Endothelial cell of umbilical vein (primary cell): Measurements from ENCODE around the gene LRRC61. TPM values are rescaled to one million over a fixed set of nuclear protein-coding genes. Genes with fewer than 3 reads are reported as not detected.

Source experiments
- BruUV-seq: library from RNA; stranded (reverse); fragments of 400-500 nt; replicated peaks from 2 replicates; lab custom pipeline; 2021; lab: Mats Ljungman, UMichigan
- CTCF ChIA-PET: fragments of 300-600, 350-600 bp; sonication (Branson Sonifier 250); formaldehyde crosslinking; loops from one replicate; lab custom pipeline; 2021; ENCODE audit warnings: antibody characterized with exemption, inconsistent platforms; lab: Charles Lee
- POLR2A ChIA-PET: fragments of 300-600, 350-600 bp; sonication (Branson Sonifier 250); formaldehyde crosslinking; loops from one replicate; lab custom pipeline; 2021; ENCODE audit warnings: antibody characterized with exemption, inconsistent platforms; lab: Charles Lee
- DNase-seq: peaks from one replicate; pipeline ENCODE4 v3.0.0-alpha.2; 2011; ENCODE audit warnings: low read depth, low spot score
- FAIRE-seq: peaks from 2 replicates; lab custom pipeline; 2011; peaks lifted over from hg19 to GRCh38; lab: Jason Lieb, UNC
- H2AFZ ChIP-seq: 2 replicates; pipeline ENCODE4 v1.6.0; 2012; ENCODE audit warnings: low read depth, low read length, control low read depth, inconsistent platforms
- H3K27ac ChIP-seq: 2 replicates; pipeline ENCODE4 v1.5.1; 2011; ENCODE audit warnings: low read depth, mild to moderate bottlenecking, control low read depth, low read length, moderate library complexity; ENCODE audit not compliant: insufficient read depth
- H3K27me3 ChIP-seq, 2 experiments: 2 replicates each; pipeline versions ENCODE4 v1.6.0 to v1.6.1; 2011; ENCODE audit warnings: low read length in 2 of 2, mixed read lengths in 1 of 2; ENCODE audit not compliant: control insufficient read depth in 2 of 2, insufficient read depth in 2 of 2
- H3K36me3 ChIP-seq, 2 experiments: 2 replicates in 1 of 2; 3 replicates in 1 of 2; pipeline ENCODE4 v1.5.1; 2011; ENCODE audit warnings: low read length in 2 of 2, mild to moderate bottlenecking in 1 of 2, moderate library complexity in 1 of 2; ENCODE audit not compliant: control insufficient read depth in 2 of 2, insufficient read depth in 2 of 2; ENCODE audit errors: extremely low read depth in 1 of 2
- H3K4me1 ChIP-seq: 3 replicates; pipeline ENCODE4 v1.5.1; 2011; ENCODE audit warnings: mild to moderate bottlenecking, low read length; ENCODE audit not compliant: control insufficient read depth, insufficient read depth; ENCODE audit errors: extremely low read depth
- H3K4me2 ChIP-seq: 2 replicates; pipeline ENCODE4 v1.6.1; 2011; ENCODE audit warnings: low read length, control low read depth, mixed read lengths; ENCODE audit not compliant: insufficient read depth
- H3K4me3 ChIP-seq, 3 experiments: fragments of 200-600 bp in 1 of 3; sonication (generic), shearing (Covaris generic) in 1 of 3; replicated peaks in 1 of 3; 2 replicates each; pipeline ENCODE4 v1.5.1; 2011 to 2016; ENCODE audit warnings: control low read depth in 3 of 3, low read length in 3 of 3, mild to moderate bottlenecking in 2 of 3, inconsistent platforms in 1 of 3, low read depth in 1 of 3, moderate library complexity in 1 of 3; ENCODE audit not compliant: insufficient read depth in 1 of 3
- H3K79me2 ChIP-seq: 2 replicates; pipeline ENCODE4 v1.6.0; 2012; ENCODE audit warnings: low read length, inconsistent platforms; ENCODE audit not compliant: control insufficient read depth, insufficient read depth
- H3K9ac ChIP-seq: replicated peaks from 2 replicates; pipeline ENCODE3; 2011; ENCODE audit warnings: low read length, control low read depth; ENCODE audit not compliant: insufficient read depth; ENCODE audit errors: extremely low read depth
- H3K9me1 ChIP-seq: replicated peaks from 3 replicates; pipeline ENCODE4 v1.6.0; 2011; ENCODE audit warnings: mild to moderate bottlenecking, low read length; ENCODE audit not compliant: control insufficient read depth, insufficient read depth; ENCODE audit errors: extremely low read depth
- H3K9me3 ChIP-seq: replicated peaks from 2 replicates; pipeline ENCODE4 v1.5.1; 2012; ENCODE audit warnings: low read length, inconsistent platforms; ENCODE audit not compliant: control insufficient read depth, insufficient read depth
- H4K20me1 ChIP-seq: replicated peaks from 2 replicates; pipeline ENCODE3; 2011; ENCODE audit warnings: mild to moderate bottlenecking, low read length; ENCODE audit not compliant: control insufficient read depth, insufficient read depth; ENCODE audit errors: extremely low read depth
- CTCF ChIP-seq, 2 donors: IDR thresholded peaks; 1 replicate in 1 of 2; 2 replicates in 1 of 2; pipeline ENCODE4 v1.5.1; 2011; ENCODE audit warnings: low read length in 2 of 2, mild to moderate bottlenecking in 2 of 2, moderate library complexity in 2 of 2, control low read depth in 1 of 2, inconsistent platforms in 1 of 2, low read depth in 1 of 2; ENCODE audit not compliant: insufficient read depth in 1 of 2; ENCODE audit errors: extremely low read depth in 1 of 2
- EZH2 ChIP-seq: IDR thresholded peaks from 2 replicates; pipeline ENCODE4 v1.6.1; 2012; ENCODE audit warnings: borderline replicate concordance, low read depth, mild to moderate bottlenecking, moderate library complexity, low read length, inconsistent platforms; ENCODE audit not compliant: severe bottlenecking
- FOS ChIP-seq: IDR thresholded peaks from 2 replicates; pipeline ENCODE4 v1.6.1; 2011; ENCODE audit warnings: mild to moderate bottlenecking, low read length, moderate library complexity, borderline replicate concordance; ENCODE audit not compliant: insufficient read depth
- GATA2 ChIP-seq: IDR thresholded peaks from 2 replicates; pipeline ENCODE4 v1.7.0; 2011; ENCODE audit warnings: low read depth, mild to moderate bottlenecking, moderate library complexity, mixed read lengths, low read length; ENCODE audit not compliant: insufficient read length, insufficient read depth
- JUN ChIP-seq: IDR thresholded peaks from 2 replicates; pipeline ENCODE4 v1.6.1; 2011; ENCODE audit warnings: borderline replicate concordance, low read depth; ENCODE audit not compliant: insufficient read length, insufficient read depth
- MAX ChIP-seq: IDR thresholded peaks from 2 replicates; pipeline ENCODE4 v1.6.1; 2011; ENCODE audit not compliant: insufficient read depth, insufficient read length
- MYC ChIP-seq: IDR thresholded peaks from one replicate; pipeline ENCODE4 v1.6.1; 2011; ENCODE audit warnings: mild to moderate bottlenecking, low read depth, low read length
- POLR2A ChIP-seq: IDR thresholded peaks from 2 replicates; pipeline ENCODE4 v1.6.1; 2012; ENCODE audit warnings: low read depth, mild to moderate bottlenecking, control low read depth, low read length
- POLR2AphosphoS5 ChIP-seq: IDR thresholded peaks from 2 replicates; pipeline ENCODE4 v1.6.1; 2012; ENCODE audit warnings: low read depth, mild to moderate bottlenecking, control low read depth, low read length, moderate library complexity; ENCODE audit not compliant: insufficient read depth
- dilution Hi-C: fragments of 300-500 bp; cut with MboI; formaldehyde crosslinking; loops from one replicate; pipeline ENCODE4 v1.15.0; 2019; ENCODE audit warnings: low sequenced_read_pairs; ENCODE audit not compliant: extremely low pct_ligation_motif_present
- intact Hi-C: fragments of 100-400 bp; cut with micrococcal nuclease; formaldehyde crosslinking; loops from one replicate; pipeline ENCODE4 v1.10.0; 2022
- polyA plus RNA-seq, 4 experiments: library from polyadenylated mRNA; depleted of rRNA in 3 of 4; stranded (reverse) in 3 of 4; unstranded in 1 of 4; fragments of >200 nt; gene quantifications; 2 replicates each; pipeline versions ENCODE4 v1.2.1 to v1.2.3, GENCODE V29; 2011 to 2012; ENCODE audit warnings: missing spikeins in 1 of 4
- total RNA-seq: library from RNA; stranded (reverse); gene quantifications from 2 replicates; pipeline ENCODE4 v1.2.3, GENCODE V29; 2021

The LRRC61 gene
- total and polyA plus RNA-seq, 2 donors (not counting 3 experiments of a cell fraction or from before 2014, with no cell fraction given): 0.72 TPM; not detected in 1

- Histone ChIP-seq H3K9me3 (no peaks in the 10 kb centered on the region), H3K9me1 (no peaks in the 10 kb centered on the region), H3K27ac (no peak overlapping the region), H3K27me3 (peaks cover 2 to 5% of the 10 kb centered on the region in 2 experiments), H3K4me3 (no peak overlapping the region), H3K36me3 (no peaks in the 10 kb centered on the region), H3K9ac (no peak overlapping the region), H4K20me1 (no peaks in the 10 kb centered on the region), H2AFZ (no peak overlapping the region), H3K4me2 (no peak overlapping the region), H3K79me2 (no peaks in the 10 kb centered on the region), H3K4me1 (no peaks in the 10 kb centered on the region)
- intact Hi-C loops (no loop called here), dilution Hi-C loops (no loop called here)
- POLR2A ChIA-PET: no interaction called here
- DNase-seq: no peak
- no peak for TF ChIP-seq EZH2
- TF ChIP-seq POLR2A: no peak
- TF ChIP-seq JUN: no peak
- TF ChIP-seq FOS: no peak
- TF ChIP-seq MYC: no peak
- no peak for TF ChIP-seq POLR2AphosphoS5
- TF ChIP-seq CTCF (IDR thresholded peaks at IDR 0.05; ENCODE audit: extremely low read depth in 1 of 2, insufficient read depth in 1 of 2, low read depth in 1 of 2, low read length in 2 of 2): no peak
- no peak for TF ChIP-seq GATA2
- no peak for TF ChIP-seq MAX
- CTCF ChIA-PET: no interaction called here
- FAIRE-seq: no peak
- no TSS peak for BruUV-seq
These were observed 15.3 kb upstream of the LRRC61 start for GRCh38 chr7:150307904-150308303.
